Measurements from ENCODE around the gene PTGIS.
"Not testable (repeated sequence)": the region's sequence is repeated elsewhere in the genome, so short reads cannot be mapped to it uniquely, and the experiment has no call there.

The PTGIS gene

GRCh38 chr20:49579874-49580812 lies 12.2 kb upstream of the PTGIS start:
- no peak for DNase-seq

DNA sequence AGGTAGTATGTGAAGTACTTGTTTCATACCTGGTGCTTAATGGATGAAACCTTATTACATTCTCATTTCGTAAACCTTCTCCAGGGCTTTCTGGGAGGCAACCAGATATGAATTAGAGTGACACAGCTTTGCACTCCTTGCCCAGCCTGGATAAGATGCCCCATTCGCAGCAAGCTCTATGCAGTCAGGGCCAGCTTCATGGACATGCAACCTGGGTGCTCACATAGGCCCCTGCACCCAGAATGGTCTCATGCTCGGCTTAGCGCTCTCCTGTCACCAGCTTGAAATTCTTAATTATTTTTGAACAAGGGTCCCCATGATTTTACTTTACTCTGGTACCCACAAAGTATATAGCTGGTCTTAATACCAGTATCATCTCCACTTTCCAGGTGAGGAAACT lies 11.3 kb upstream of the PTGIS start:
- DNase-seq, result no peak

DNA sequence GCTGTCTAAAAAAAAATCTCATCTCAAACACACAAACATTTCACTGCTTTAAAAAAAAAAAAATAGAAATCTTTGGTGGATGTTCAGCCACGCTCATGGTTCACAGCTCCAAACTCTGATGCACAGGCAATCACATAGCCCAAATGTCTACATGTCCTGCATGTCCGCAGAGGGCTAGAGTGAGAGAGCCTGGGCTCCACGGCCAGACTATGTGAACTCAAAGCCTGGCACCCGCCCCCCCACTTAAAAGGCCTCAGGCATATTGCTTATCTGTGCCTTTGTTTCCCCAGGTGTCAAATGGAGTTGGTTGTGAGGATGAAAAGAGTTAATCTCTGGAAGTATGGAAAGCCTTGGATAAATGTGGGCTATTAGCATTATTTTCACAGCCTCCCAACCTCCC lies 10.5 kb upstream of the PTGIS start:
- DNase-seq, result no peak

DNA sequence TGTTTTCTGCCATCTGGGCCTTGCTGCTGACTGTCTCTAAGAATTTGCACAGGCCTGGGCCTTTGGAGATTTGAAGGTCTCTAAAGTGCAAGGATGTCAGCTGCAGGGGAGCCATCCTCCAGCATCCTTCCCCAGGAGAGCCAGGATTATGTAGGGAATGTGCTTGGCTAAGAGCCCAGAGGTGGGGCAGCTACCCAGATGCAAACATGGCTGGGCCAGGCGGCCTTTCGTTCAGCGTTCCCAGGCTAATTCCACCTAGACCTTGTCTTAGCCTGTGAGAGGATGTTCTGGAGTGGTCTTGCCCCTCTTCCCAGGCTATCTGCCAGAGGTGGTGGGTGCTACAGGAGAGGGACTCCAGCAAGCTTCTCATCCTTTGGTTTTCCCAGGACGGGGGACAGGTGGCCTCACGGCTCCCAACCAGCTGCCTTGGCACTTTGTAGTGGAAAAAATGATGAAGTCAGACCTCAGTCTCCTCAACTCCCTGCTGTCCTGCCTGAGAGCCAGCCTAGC lies 7.7 kb upstream of the PTGIS start:
- DNase-seq, result peak; percentile 35 to 60

DNA sequence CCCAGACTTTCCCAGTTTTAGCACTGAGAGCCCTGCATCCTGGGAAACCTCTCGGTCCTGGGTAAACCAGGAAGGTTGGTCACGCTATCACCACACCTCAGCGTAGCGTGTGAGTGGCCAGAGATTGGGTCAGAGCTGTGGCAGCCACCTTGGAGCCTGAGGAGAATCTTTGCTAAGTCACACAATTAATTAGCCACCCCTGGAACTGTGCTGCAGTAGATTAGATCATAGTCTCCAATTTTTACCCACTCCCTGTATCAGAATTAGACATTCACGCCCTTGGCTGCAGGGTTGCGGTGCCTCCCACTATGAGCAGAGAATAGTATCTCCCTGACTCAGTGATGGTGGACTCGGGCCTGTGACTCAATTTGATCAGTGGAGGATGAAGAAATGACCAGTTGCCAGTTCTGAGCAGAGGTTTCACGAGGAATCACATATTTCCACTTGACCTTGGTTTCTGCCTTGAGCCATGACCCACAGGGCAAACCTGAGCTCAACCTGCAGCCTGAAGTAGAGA lies 6.0 kb upstream of the PTGIS start:
- no peak for DNase-seq

GRCh38 chr20:49572857-49573256 lies 4.9 kb upstream of the PTGIS start:
- DNase-seq, result no peak

DNA sequence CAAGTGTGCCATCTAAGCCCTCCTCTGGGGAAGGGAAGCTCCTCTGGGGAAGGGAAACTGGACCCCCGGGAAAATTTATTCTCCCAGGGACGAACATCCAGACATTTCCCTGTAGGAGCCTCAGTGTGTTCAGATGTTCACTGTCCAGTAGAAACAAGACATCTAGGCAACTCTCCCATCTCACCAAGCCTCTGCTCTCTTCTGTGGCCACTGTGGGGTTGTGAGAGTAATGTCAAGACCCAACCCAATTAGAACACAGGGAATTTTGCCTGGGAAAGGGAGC lies 3.6 kb upstream of the PTGIS start:
- DNase-seq, result no peak

DNA sequence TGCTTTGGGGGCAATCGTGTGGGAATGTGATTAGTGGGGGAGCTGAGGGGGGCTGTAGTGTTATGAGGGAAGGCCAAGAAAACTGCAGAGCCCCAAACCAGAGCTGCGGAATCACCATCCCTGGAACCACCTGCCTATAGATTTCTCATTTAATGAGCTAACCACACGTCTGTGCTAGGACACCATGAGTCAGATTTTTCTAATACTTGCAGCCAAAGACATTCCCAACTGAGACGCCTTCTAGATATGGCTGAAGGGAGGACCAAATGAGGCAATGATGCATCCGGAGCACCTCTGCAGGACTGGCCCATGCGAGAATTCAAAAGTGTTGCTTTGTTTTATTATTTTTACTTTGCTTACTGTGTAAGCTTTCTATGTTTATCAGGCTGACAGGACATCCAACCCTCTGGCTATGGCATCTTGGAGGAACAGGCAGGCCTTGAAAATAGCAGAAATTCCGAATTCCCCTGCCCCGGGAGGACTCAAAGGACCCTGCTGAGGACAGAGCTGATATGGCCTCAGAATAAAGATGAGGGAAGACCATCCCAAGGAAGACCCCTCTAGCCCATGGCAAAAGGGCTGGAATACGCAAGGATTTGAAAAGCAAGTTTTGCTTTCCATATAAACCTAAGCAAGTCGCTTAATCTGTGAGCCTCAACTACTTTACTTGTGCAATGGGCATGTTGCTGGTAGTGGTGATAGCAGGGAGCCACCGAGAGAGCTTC lies 3.1 kb upstream of the PTGIS start:
- DNase-seq, result no peak

DNA sequence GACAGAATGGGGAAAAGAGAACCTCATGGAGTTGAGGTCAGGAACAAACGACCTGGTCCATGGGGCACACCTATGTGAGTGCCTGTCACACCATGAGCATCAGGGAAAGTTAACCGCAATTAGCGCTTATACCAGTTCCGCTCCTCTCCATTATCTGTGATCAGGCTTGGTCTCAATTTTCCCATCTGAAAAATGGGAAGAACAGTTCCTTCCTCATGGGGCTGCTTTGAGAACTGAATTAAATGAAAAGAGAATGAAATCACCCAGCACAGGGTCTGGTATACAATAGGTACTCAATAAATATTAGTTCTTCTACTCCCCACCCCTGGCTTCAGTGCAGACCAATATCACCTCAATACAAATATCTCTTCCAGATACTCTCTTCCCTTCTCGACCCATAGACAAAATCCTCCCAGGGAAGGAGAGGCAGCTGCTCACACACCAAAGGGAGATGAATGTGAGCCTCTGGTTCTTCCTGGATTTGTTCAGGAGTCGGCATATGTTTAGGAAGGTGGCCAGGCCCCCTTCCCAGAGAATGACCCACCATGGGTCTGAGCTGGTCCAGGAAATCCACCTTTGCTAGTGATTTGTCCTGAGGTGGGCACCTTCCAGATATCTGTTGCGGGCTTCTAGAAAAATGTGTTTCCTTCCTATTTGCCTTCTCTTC lies 2.4 kb upstream of the PTGIS start:
- no peak for DNase-seq

GRCh38 chr20:49569411-49570115 lies 1.6 kb upstream of the PTGIS start:
- no peak for DNase-seq

DNA sequence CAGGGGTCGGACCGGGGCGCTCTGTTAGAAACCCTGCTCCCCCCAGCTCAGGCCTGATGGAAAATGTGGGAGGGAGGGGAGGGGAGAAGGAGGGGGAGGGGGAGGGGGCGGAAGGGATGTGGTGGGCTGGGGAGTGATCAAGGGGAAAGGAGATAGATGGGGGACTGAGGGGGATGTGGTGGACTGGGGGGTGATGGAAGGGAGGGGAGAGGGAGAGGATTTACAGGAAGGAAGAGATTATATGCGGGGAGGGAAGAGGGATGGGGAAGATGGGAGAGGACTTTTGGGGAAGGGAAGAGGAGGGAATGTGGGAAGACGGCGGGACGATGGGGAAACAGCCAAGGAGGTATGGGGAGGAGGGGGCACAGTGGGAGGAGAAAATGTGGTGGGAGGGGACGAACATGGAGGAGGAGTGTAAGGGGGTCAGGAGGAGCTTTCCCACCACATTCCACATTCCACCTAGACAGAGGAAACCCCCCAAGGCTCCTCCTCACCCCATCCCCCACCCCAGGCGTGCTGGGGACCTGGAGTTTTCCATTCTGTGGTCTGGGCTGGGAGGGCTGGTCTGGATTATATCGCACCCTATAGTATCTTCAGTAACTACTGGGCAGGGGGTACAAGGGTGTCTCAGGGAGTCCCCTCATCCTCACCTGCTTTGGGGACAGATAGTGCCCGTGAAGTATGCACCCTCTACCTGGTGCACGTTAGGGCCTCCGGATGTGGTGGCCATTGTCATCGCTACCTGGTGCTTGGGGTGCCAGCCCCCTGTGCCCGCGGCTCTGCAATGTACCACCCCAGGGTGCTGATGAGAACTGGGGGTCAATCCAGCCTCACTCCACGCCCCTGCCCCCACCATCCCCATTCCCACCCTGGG lies 578 bp upstream of the PTGIS start:
- DNase-seq, result no peak

DNA sequence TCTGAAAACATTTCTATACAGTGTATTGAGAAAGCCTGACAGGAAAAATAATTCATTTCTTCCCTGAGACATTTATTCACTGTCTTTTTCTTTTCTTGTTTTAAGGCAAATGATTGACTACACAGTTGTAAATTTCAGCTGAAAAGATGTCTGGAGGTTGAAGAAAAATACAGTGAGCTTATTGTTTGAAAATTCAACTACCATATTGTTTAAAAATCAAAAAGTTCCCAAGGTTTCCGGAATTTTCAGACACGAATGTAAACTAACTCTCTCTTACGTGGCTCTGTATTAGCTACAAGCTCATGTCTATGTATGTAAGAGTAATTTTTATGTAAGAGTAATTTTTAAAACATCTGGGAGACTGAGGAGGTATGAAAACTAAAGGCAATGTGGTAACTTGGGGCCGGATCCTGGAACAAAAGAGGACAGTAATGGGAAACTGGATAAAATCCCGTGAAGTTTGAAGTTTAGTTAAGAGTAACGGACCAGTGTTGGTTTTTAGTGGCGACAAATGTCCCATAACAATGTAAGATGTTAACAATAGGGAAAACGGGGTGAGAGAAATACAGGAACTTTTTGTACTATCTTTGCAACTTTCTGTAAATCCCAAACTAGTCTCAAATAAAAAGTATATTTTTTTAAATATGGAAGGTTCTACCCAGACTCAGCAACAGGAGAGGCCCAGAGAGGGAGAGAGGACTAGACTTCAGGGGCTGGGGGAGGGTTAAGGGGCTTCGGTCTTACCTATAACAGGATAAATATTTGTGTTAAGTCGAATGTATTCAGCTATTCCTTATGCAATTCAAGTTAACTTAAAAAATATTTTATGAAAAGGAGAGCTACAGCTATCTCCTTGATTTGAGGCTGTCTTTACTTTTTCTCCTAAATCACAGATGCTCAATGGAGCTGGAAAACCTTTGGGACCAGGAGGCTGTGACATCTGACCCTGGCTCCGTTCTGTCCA lies 1.3 kb downstream of the PTGIS start:
- DNase-seq, result no peak

DNA sequence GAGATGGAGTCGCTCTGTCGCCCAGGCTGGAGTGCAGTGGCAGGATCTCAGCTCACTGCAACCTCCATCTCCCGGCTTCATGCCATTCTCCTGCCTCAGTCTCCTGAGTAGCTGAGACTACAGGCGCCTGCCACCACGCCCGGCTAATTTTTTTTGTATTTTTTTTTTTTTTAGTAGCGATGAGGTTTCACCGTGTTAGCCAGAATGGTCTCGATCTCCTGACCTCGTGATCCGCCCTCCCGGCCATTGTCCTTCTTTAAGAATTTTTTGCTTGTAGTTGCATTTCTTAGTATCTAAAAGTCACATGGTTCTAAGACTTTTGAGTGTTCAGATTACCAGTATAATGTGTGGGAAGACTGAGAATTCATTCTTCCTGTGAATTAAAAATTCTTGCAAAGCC lies 2.9 kb downstream of the PTGIS start:
- DNase-seq, result not testable (repeated sequence)

DNA sequence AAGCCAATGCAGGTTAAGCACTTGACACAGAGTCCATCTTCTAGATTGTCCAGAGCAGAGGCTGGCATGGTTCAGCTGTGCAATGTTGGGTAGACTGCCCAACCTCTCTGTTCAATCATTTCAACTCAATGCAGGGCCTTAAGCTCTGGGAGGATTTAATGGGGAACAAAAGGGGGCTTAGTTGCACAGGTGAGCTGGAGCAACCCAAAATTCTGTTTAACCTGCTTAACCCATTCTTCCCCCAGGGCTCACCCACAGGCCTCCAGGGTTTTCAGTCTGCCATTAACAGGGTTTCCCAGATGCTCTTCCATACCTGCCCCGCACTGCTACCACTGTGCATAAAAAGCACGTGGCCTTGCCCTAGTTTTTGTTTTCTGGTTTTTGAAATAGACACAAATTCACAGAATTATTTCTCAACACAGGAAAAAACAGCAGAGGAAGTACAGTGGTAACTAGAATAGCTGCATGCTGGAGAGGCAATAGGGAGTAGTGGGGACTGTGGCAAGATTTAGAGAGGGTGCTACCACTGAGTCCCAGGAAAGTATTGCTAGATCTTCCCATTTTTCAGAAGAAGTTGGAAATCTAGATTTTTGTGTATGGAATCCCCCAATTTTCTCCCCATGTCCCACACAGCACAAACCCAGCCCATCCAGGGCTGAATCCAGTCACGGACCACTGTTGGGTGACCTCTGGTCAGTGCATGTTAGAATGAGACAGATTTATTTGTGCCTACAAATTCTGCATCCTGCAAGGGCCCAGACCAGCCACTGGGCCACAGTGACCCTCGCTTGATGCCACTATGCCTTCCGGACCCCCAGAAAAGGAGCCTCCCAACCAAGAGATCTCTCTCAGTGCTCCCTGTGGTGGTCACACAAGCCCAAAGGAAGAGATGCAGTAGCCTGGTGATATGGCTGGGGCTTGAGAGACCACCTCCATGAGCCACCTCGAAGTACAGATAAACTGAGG lies 4.6 kb downstream of the PTGIS start:
- no peak for DNase-seq

GRCh38 chr20:49562311-49563014 lies 5.5 kb downstream of the PTGIS start:
- DNase-seq, result no peak

DNA sequence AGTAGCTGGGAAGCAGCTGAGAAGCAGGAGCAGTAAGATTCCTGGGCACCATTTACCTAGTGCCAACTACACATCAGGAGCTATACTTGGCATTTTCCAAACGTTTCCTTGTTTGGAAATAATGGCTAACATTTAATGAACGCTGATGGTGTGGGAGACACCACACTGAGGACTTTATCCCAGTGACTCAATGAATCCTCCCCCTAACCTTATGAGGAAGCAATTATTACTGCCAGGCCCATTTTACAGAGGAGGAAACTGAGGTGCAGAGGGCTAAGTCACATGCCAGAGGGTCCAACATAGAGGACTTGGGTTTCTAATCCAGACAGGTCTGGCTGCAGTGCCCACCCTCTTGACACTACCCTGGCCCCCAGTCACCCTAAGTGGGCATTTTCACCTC lies 6.1 kb downstream of the PTGIS start:
- DNase-seq, result no peak

DNA sequence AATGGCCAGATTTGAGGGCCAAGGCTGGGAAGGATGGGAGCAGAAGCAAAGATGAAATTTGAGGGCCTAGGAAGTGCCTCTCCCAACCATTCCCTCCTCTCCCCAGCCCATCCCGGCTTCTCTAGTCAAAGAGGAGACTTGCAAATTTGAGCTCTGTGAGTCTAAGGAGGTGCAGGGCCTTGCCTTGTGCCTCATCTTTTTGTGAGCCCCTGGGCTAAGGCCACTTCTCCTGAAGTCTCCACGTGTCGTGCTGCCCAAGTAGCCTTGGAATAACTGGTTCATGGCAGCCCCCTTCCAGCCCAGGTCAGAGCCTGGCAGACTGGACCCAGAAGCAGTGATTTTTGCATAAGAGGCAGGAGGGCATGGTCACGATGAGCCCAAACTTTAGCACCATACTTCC lies 6.7 kb downstream of the PTGIS start:
- DNase-seq, result no peak

GRCh38 chr20:49560646-49561045 lies 7.3 kb downstream of the PTGIS start:
- no peak for DNase-seq

DNA sequence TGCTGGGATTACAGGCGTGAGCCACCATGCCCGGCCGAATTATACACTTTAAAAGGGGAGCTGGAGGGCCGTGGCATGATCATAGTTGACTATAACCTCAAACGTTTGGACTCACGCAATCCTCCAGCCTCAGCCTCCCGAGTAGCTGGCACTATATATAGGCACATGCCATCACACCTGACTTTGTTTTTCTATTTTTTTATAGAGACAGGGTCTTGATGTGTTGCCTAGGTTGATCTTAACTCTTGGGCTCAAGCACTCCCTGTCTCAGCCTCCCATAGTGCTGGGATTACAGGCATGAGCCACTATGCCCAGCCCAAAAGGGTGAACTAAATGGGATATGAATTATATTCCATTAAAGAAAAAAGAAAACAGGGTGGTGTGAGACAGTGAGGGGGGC lies 7.8 kb downstream of the PTGIS start:
- DNase-seq, result no peak

Data from SHP77 (cell line).